ENCODE measurements around the gene ADIPOR2.

DNA sequence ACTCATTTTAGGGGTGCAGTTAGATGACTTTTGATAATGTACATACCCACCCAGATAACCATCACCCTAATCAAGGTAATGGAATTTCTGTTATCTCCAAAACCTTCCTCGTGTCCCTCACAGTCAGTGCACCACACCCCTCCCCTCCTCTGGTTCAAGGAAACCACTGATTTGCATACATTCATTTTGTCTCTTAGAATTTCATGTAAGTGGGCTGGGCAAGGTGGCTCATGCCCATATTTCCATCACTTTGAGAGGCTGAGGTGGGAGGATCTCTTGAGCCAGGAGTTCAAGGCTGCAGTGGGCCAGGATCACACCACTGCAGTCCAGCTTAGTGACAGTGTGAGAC is 15.7 kb downstream of the ADIPOR2 start:
- TF ChIP-seq POLR2A (IDR thresholded peaks at IDR 0.05), result no peak
- TF ChIP-seq, protein P1, sequence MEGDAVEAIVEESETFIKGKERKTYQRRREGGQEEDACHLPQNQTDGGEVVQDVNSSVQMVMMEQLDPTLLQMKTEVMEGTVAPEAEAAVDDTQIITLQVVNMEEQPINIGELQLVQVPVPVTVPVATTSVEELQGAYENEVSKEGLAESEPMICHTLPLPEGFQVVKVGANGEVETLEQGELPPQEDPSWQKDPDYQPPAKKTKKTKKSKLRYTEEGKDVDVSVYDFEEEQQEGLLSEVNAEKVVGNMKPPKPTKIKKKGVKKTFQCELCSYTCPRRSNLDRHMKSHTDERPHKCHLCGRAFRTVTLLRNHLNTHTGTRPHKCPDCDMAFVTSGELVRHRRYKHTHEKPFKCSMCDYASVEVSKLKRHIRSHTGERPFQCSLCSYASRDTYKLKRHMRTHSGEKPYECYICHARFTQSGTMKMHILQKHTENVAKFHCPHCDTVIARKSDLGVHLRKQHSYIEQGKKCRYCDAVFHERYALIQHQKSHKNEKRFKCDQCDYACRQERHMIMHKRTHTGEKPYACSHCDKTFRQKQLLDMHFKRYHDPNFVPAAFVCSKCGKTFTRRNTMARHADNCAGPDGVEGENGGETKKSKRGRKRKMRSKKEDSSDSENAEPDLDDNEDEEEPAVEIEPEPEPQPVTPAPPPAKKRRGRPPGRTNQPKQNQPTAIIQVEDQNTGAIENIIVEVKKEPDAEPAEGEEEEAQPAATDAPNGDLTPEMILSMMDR (IDR thresholded peaks at IDR 0.05), result no peak

Data from stomach (tissue), 4 donors.